Measurements from ENCODE around the gene ABLIM1. TPM values are rescaled to one million over a fixed set of nuclear protein-coding genes. Genes with fewer than 3 reads are reported as not detected.

ABLIM1 gene
- total and polyA plus RNA-seq, 10 of the 15 experiments (the other 5 are each of a cell fraction or from before 2014, with no cell fraction given): 14.2 to 50.5 (median 28.1) TPM

GRCh38 chr10:114593816-114594468 lies 64.1 kb downstream of the ABLIM1 start (continued):
- TF ChIP-seq KDM1A (IDR thresholded peaks at IDR 0.05; ENCODE audit: borderline replicate concordance): no peak
- TF ChIP-seq TAF1 (IDR thresholded peaks at IDR 0.05; ENCODE audit: borderline replicate concordance, low read depth, low read length): no peak
- TF ChIP-seq RBBP5 (conservative IDR thresholded peaks at IDR 0.05): no peak

- ChIA-PET SMC1A (ENCODE audit: uncharacterized antibody, unreplicated experiment) (interaction anchor here (0.7 to 1.0 kb wide), 2 partner anchors 9 to 130 kb away, joined by 3 read pairs; no protein-coding TSS in a partner anchor), CTCF (no interaction called here), POLR2A (no interaction called here), RAD21 (ENCODE audit: unreplicated experiment) (no interaction called here)
- Histone ChIP-seq H2AFZ (ENCODE audit: control insufficient read depth, low read depth, low read length) (no peak overlapping the region), H3K27me3 (replicated peaks in 1 of 2; ENCODE audit: control insufficient read depth in 2 of 2, insufficient read depth in 2 of 2, low read length in 1 of 2) (no peaks in the 10 kb centered on the region; a peak in 1 of 4 replicates), H3K4me2 (ENCODE audit: control insufficient read depth, insufficient read depth) (no peak overlapping the region), H3K36me3 (ENCODE audit: control insufficient read depth in 2 of 2, insufficient read depth in 2 of 2, low read length in 1 of 2) (no peaks in the 10 kb centered on the region), H3K4me3 (no peak overlapping the region), H4K20me1 (ENCODE audit: control insufficient read depth, insufficient read depth) (no peaks in the 10 kb centered on the region), H3K79me2 (ENCODE audit: control insufficient read depth, insufficient read depth, low read length) (no peaks in the 10 kb centered on the region), H3K9ac (ENCODE audit: control insufficient read depth, insufficient read depth, low read length) (no peak overlapping the region), H3K4me1 (ENCODE audit: control insufficient read depth, insufficient read depth, low read length) (no peaks in the 10 kb centered on the region), H3K27ac (ENCODE audit: control insufficient read depth, insufficient read depth) (no peak overlapping the region), H3K9me3 (replicated peaks; ENCODE audit: control insufficient read depth, insufficient read depth, low read length) (no peaks in the 10 kb centered on the region)
- in situ Hi-C loops (cut with MboI): no loop called here
- intact Hi-C loops (cut with micrococcal nuclease; ENCODE audit: unreplicated experiment): no loop called here
- DNase-seq (ENCODE audit: low read depth, low spot score): no peak
- no TSS peak for BruUV-seq (replicated peaks)
- TF ChIP-seq IKZF2 (IDR thresholded peaks at IDR 0.05): no peak
- no peak for TF ChIP-seq EP300 (IDR thresholded peaks at IDR 0.05; ENCODE audit: borderline replicate concordance in 1 of 2, control insufficient read depth in 1 of 2, low read depth in 2 of 2, low read length in 2 of 2)
- no peak for TF ChIP-seq FOS (IDR thresholded peaks at IDR 0.05; ENCODE audit: borderline replicate concordance, extremely low read depth, insufficient read length)
- TF ChIP-seq ZNF217 (IDR thresholded peaks at IDR 0.05): no peak
- no peak for TF ChIP-seq SREBF1 (IDR thresholded peaks at IDR 0.05; ENCODE audit: low read length)
- no peak for TF ChIP-seq POU2F2 (IDR thresholded peaks at IDR 0.05; ENCODE audit: borderline replicate concordance, low read depth, low read length)
- TF ChIP-seq MEF2A (IDR thresholded peaks at IDR 0.05; ENCODE audit: insufficient read depth, low read depth, low read length): no peak
- no peak for TF ChIP-seq MEF2B (IDR thresholded peaks at IDR 0.05; ENCODE audit: partially characterized antibody, poor library complexity, severe bottlenecking)
- TF ChIP-seq LARP7 (IDR thresholded peaks at IDR 0.05): no peak
- no peak for TF ChIP-seq EZH2 (IDR thresholded peaks at IDR 0.05; ENCODE audit: borderline replicate concordance, control insufficient read depth, low read depth, low read length)
- TF ChIP-seq SMARCA5 (IDR thresholded peaks at IDR 0.05): no peak
- no peak for TF ChIP-seq TCF7 (IDR thresholded peaks at IDR 0.05; ENCODE audit: borderline replicate concordance)
- no peak for TF ChIP-seq IRF3 (IDR thresholded peaks at IDR 0.05)
- TF ChIP-seq KAT2A (conservative IDR thresholded peaks at IDR 0.05; ENCODE audit: control insufficient read depth, low read depth, low read length): no peak
- no peak for TF ChIP-seq SUPT20H (IDR thresholded peaks at IDR 0.05; ENCODE audit: borderline replicate concordance, control insufficient read depth, low read depth, low read length)
- no peak for TF ChIP-seq MTA3 (IDR thresholded peaks at IDR 0.05; ENCODE audit: borderline replicate concordance, low read length)
- no peak for TF ChIP-seq HDAC2 (IDR thresholded peaks at IDR 0.05)
- no peak for TF ChIP-seq SREBF2 (IDR thresholded peaks at IDR 0.05; ENCODE audit: low read length)
- no peak for TF ChIP-seq CEBPB (IDR thresholded peaks at IDR 0.05; ENCODE audit: borderline replicate concordance in 1 of 2, low read depth in 2 of 2, low read length in 2 of 2)
- no peak for FAIRE-seq
- ATAC-seq: no peak
Measured at GRCh38 chr10:114593240-114593792, 64.8 kb downstream of the ABLIM1 start.
